ENCODE data around the gene FBXO36.
"Not testable (repeated sequence)": the region's sequence is repeated elsewhere in the genome, so short reads cannot be mapped to it uniquely, and the experiment has no call there.

Gene FBXO36

DNA sequence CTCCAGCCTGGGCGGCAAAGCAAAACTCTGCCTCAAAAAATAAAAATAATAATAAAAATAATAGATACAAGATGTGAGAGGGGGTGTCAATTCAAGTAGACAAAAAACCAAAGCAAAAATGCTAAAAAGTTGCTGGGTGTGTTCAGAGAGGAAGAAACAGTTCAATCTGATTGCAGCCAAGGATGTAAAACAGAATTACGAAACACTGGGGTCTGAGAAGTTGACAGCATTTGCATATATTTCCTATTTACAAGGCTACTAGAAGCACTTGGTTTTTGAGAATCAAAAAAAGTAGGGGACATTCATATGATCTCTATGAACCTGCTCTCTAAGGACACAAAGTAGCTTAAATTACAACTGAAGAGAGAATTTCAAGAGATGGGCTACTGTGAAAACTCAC, 8.1 kb upstream of the FBXO36 start:
- no peak for DNase-seq

- no peak for DNase-seq
Measured at GRCh38 chr2:229917793-229918192, 4.5 kb upstream of the FBXO36 start.

DNA sequence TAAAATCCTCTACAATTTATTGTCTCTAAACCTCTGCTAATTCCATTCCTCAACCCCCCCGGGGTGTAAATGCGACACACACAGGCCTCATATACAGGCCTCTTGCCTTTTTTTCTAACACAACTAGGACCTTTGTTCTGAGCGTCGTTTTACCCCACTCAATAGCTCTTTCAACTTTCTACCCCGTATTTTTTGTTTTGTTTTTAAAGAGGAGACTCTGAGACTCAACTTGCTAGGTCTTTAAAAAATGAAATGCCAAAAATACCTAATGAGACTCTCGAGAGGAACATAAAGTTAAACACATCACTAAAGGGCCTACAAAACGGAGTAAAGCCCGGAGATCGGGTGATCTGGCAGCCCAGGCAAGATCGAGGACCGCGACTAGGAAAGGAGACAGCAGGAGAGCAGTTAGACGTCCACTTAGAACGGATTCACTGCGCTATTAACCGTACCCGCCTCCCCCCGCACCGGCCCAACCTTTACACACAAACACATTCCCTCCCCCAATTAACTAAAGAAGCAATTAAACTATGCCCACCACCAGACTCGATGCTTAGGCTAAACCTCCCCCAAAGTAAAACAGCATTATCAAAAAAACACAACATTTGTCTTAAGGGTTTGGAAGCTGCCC, 2.2 kb upstream of the FBXO36 start:
- peak; percentile 20 for DNase-seq

- DNase-seq: peak; percentile 67
Measured at GRCh38 chr2:229921101-229921891, 1.0 kb upstream of the FBXO36 start.

DNA sequence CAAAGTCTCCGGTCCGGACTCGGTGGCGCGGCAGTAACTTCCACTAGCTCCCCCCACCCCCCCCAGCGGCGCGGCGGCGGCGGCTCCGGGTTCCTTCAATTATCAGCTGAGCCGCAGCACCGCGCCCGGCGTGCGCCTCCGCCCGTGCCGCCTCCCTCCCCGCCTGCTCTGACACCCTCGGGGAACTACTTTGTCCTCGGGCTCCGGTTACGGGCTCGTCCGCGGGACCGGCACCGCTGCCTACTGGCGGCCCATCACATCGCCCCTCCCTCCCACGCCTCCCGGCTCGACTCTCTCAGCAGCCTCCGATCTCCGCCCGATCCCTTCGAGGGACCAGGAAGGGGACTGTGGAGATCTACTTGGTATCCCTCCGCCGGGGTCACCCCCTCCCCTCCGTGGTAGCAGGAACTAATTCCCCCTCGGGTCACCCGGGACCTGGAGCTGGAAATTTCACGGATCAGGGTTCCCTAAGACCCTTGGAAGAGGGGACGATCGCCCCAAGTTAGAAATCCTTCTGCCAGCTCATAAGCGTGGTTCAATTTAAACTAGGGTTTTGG, 333 bp upstream of the FBXO36 start, which contains the start of gene TRIP12:
Gene TRIP12, minus strand, starts transcription at position 118 of the 557 bp plus-strand sequence. CDS start 41,930 bp downstream, outside the sequence.
- peak; percentile 87 for DNase-seq

DNA sequence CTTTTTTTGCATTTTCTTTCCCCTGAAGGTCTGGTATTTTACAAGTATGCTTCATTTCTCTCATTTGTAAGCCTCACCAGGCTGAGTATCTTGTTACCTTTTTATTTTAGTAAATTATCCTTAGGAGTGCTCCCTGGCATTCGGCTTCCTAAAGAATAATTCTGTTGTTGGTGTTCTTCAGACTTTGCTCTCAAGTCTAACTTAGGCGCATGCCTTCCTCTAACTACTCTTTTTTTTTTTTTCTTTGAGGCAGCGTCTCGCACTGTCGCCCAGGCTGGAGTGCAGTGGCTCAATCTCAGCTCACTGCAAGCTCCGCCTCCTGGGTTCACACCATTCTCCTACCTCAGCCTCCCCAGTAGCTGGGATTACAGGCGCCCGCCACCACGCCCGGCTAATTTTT, 2.2 kb downstream of the FBXO36 start:
- not testable (repeated sequence) for DNase-seq

GRCh38 chr2:229925201-229925600, 2.9 kb downstream of the FBXO36 start:
- no peak for DNase-seq

DNA sequence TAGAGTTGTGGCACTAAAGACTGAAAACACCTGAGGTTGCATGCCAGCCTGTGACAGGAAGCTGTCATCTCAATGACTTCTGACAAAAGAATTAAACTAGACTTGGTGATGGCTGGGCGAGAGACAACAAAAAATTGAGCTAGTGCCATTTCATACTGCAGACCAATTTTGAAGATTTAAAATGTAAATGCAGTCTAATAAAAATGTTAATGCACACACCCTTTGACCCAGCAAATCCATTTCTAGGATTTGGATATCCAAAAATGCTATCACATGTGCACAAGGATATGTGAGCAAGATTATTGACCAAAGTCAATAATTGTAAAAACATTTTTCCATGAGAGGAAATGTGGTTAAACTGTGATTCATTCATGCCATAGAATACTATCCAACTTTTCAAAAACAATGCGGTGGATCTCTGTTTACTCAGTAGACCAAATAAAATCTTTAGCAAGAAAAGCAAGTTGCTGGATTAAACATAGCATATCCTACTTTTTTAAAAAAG, 5.6 kb downstream of the FBXO36 start:
- DNase-seq: no peak

- DNase-seq: no peak
Measured at GRCh38 chr2:229930656-229931055, 8.4 kb downstream of the FBXO36 start.

- no peak for DNase-seq
Measured at GRCh38 chr2:229931241-229931640, 8.9 kb downstream of the FBXO36 start.

GRCh38 chr2:229937537-229937936, 15.2 kb downstream of the FBXO36 start:
- no peak for DNase-seq

GRCh38 chr2:229942671-229943070, 20.4 kb downstream of the FBXO36 start:
- DNase-seq: no peak

DNA sequence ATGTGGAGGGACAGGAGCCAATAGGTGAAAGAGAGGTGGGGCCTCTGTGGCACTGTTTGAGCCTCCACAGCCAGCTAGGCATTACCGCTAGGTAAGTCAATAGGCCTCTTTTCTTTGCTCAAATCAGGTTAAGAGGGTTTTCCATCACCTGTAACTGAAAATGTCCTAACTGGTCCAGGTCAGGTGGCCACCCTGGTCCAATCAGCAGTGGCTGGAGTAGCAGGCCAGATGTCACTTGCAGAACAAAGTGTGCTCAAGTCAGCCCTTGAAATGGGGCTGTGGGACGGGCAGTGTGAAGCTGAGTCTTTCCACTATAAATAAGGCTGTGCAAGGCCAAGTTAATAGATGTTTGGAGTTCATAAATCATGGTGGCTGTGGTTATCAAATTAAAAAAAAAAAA, 20.9 kb downstream of the FBXO36 start:
- DNase-seq: no peak

GRCh38 chr2:229943770-229944449, 21.6 kb downstream of the FBXO36 start:
- DNase-seq: no peak

- no peak for DNase-seq
Measured at GRCh38 chr2:229945975-229946374, 23.7 kb downstream of the FBXO36 start.

- no peak for DNase-seq
Measured at GRCh38 chr2:229947544-229947943, 25.2 kb downstream of the FBXO36 start.

- no peak for DNase-seq
Measured at GRCh38 chr2:229952256-229952835, 30.0 kb downstream of the FBXO36 start.

DNA sequence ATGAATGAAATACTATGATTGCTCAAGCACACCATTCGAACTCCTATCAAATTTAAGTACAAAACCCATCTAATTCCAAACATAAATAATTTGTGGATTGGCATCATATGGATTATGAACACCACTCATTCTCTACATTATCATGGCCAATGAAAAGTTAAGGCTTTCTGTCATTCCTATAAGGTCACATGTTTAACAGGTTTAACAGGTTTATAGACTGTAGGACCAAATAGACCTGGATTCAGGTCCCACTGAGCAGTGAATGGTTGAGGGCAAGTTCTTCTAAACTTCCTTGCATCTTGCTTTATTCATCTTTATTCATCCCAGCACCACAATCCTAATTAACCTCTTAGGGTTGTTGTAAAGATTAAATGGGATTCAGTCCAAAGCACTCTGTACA, 33.4 kb downstream of the FBXO36 start:
- DNase-seq: no peak

DNA sequence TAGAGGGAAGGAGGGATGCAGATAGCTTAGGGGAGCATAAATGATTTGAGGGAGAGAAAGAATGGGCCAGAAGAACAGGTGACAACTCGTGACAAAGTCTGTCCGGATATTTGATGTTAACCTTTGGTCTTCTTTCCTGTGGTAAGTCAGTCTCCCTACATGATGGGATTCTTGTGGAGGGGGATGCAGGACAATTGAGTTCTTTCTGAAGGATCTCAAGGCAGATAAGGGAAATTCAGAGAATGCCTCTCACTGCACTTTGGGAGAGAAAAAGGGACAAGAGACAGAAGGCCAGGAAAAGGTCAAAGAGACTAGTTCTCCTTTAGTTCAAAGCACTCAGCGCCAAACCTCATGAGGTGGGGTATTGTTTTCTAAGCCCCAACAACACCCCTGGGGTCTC, 34.2 kb downstream of the FBXO36 start:
- no peak for DNase-seq

GRCh38 chr2:229963596-229963995, 41.3 kb downstream of the FBXO36 start:
- not testable (repeated sequence) for DNase-seq

DNA sequence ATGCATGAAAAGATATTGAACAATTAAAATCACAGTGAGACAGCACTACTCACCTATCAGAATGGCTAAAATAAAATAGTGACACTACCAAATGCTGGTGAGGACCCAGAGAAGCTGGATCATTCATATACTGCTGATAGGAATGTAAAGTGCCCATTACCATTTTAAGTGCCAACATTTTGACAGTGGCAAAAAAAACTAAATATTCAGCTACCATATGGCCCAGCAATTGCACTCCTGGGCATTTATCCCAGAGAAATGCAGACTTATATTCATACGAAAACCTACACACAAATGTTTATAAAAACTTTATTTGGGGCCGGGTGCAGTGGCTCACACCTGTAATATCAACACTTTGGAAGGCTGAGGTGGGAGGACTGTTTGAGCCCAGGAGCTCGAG, 47.6 kb downstream of the FBXO36 start:
- DNase-seq: no peak

GRCh38 chr2:229970406-229970805, 48.1 kb downstream of the FBXO36 start:
- no peak for DNase-seq

DNA sequence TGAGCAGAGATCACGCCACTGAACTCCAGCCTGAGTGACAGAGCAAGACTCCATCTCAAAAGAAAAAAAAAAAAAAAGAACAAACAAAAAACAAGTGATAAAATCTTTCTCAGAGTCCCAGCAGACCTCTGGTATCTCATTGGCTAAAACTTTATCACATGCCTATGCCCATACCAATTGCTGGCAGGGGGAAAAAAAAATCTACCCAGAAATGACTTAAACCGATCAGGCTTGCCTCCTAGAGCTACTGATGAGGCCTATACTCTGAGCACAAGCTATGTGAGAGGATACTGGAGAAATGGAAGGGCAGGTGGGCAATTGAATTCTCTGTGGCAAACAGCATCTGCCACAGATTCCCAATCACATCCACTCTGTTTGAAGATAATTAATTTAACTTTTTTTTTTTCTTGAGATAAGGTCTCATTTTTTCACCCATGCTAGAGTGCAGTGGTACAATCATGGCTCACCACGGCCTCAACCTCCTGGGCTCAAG, 49.0 kb downstream of the FBXO36 start:
- DNase-seq: no peak

Data from activated CD8-positive, alpha-beta memory T cell treated with anti-CD3 and anti-CD28 coated beads, Interleukin-2, amount 50 U/mL, for 4 hours (primary cell).